Spleen (tissue), 7 donors: ENCODE results near the gene CDH13.

Source experiments
- POLR2A ChIP-seq, 3 donors: fragments of 450-650 bp; IDR thresholded peaks; one replicate each; pipeline ENCODE4 v1.5.1; 2017; ENCODE audit warnings: antibody characterized with exemption in 3 of 3, mild to moderate bottlenecking in 1 of 3
- POLR2AphosphoS5 ChIP-seq, 3 donors: sonication (generic); formaldehyde crosslinking; IDR thresholded peaks; one replicate each; pipeline ENCODE4 v1.5.1; 2017; ENCODE audit warnings: antibody characterized with exemption in 3 of 3
- TF ChIP-seq, protein P1 (sequence below), 11 experiments: fragments of 200-600 bp in 7 of 11; fragments of 450-650 bp in 4 of 11; sonication (generic) in 4 of 11; IDR thresholded peaks in 8 of 11; conservative IDR thresholded peaks in 3 of 11; 1 replicate in 7 of 11; 2 replicates in 4 of 11; pipeline versions ENCODE4 v1.4.0 to v1.8.0; 2016 to 2021; ENCODE audit warnings: antibody characterized with exemption in 11 of 11, inconsistent platforms in 4 of 11, mild to moderate bottlenecking in 1 of 11
- donor health status: DM: no; HTN: no; CAD: no; lungs with moderate emphysema.
- donor health status: DM: no; HTN: no; CAD: no.
- donor health status: DM: no; HTN: no; CAD: no.

DNA sequence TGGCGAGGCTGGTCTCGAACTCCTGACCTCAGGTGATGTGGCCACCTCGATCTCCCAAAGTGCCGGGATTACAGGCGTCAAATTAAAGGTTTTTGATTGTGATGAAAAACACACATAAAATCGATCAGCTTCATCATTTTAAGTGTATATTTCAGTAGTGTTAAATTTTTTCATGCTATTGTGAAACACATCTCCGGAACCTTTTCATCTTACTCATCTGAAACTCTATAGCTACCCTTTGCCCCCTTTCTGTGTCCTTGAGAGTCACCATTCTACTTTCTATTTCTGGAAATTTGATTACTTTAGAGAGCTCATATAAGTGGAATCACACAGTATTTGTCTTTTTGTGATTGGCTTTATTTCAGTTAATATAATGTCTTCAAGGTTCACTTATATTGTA lies 702.7 kb downstream of the CDH13 start:
- TF ChIP-seq POLR2A (IDR thresholded peaks at IDR 0.05) = no peak
- TF ChIP-seq, protein P1, sequence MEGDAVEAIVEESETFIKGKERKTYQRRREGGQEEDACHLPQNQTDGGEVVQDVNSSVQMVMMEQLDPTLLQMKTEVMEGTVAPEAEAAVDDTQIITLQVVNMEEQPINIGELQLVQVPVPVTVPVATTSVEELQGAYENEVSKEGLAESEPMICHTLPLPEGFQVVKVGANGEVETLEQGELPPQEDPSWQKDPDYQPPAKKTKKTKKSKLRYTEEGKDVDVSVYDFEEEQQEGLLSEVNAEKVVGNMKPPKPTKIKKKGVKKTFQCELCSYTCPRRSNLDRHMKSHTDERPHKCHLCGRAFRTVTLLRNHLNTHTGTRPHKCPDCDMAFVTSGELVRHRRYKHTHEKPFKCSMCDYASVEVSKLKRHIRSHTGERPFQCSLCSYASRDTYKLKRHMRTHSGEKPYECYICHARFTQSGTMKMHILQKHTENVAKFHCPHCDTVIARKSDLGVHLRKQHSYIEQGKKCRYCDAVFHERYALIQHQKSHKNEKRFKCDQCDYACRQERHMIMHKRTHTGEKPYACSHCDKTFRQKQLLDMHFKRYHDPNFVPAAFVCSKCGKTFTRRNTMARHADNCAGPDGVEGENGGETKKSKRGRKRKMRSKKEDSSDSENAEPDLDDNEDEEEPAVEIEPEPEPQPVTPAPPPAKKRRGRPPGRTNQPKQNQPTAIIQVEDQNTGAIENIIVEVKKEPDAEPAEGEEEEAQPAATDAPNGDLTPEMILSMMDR (IDR thresholded peaks at IDR 0.05 in 8 of 11, conservative IDR thresholded peaks at IDR 0.05 in 3 of 11) = no peak
- TF ChIP-seq POLR2AphosphoS5 (IDR thresholded peaks at IDR 0.05) = no peak
